HL-60 (cell line): ENCODE measurements around the gene RXFP4.

Experiments used
- DNase-seq, 2 experiments: peaks; one replicate each; pipeline ENCODE4 v3.0.0-alpha.2; 2010 to 2020; ENCODE audit warnings: low read depth in 1 of 2, low spot score in 1 of 2
- H3K27ac ChIP-seq: fragments of 250-450 bp; sonication (Bioruptor Pico); replicated peaks from 2 replicates; pipeline ENCODE4 v1.5.1; 2020; ENCODE audit warnings: mild to moderate bottlenecking, moderate library complexity
- H3K27me3 ChIP-seq: fragments of 250-450 bp; sonication (Bioruptor Pico); 2 replicates; pipeline ENCODE4 v1.5.1; 2021; ENCODE audit warnings: mild to moderate bottlenecking, moderate library complexity; ENCODE audit not compliant: insufficient read depth, poor library complexity, severe bottlenecking
- H3K4me3 ChIP-seq: replicated peaks from 2 replicates; pipeline ENCODE4 v1.5.1; 2011; ENCODE audit warnings: mild to moderate bottlenecking, control low read depth, low read length; ENCODE audit not compliant: insufficient read depth
- CTCF ChIP-seq: IDR thresholded peaks from one replicate; pipeline ENCODE4 v1.5.1; 2011; ENCODE audit warnings: low read length, control low read depth, inconsistent platforms; ENCODE audit not compliant: insufficient read depth
- GABPA ChIP-seq: IDR thresholded peaks from 2 replicates; pipeline ENCODE4 v1.6.1; 2012; ENCODE audit warnings: low read depth
- POLR2AphosphoS5 ChIP-seq: IDR thresholded peaks from 2 replicates; pipeline ENCODE4 v1.6.1; 2012; ENCODE audit warnings: low read depth
- REST ChIP-seq: IDR thresholded peaks from 2 replicates; pipeline ENCODE4 v1.6.1; 2012; ENCODE audit warnings: low read depth; ENCODE audit not compliant: insufficient replicate concordance
- SPI1 ChIP-seq: IDR thresholded peaks from 2 replicates; pipeline ENCODE4 v1.6.1; 2012; ENCODE audit warnings: low read depth, mild to moderate bottlenecking, borderline replicate concordance

The RXFP4 gene

GRCh38 chr1:155910621-155911121 is 30.8 kb upstream of the RXFP4 start:
- H3K27me3 ChIP-seq, result no peaks in the 10 kb centered on the region
- peak overlapping the region; percentile 65 for H3K27ac ChIP-seq
- peak overlapping the region; percentile 58 for H3K4me3 ChIP-seq
- TF ChIP-seq GABPA (no peak), REST (no peak), CTCF (no peak), POLR2AphosphoS5 (no peak), SPI1 (no peak)
- peak in 1 of 2 experiments; percentile 7 for DNase-seq

GRCh38 chr1:155911156-155912055 is 30.0 kb upstream of the RXFP4 start, which contains the start of gene RIT1:
Gene RIT1, minus strand, starts transcription at chr1:155911349. Its CDS starts 588 bp downstream, at chr1:155910761.
- no peak for TF ChIP-seq SPI1
- peak; percentile 90 for TF ChIP-seq POLR2AphosphoS5
- peak; percentile 82 to 84 for DNase-seq
- H3K27me3 ChIP-seq, result no peaks in the 10 kb centered on the region
- H3K27ac ChIP-seq, result peak within 1 kb of the TSS; percentile 65
- H3K4me3 ChIP-seq, result peak within 1 kb of the TSS; percentile 58

- H3K4me3 ChIP-seq, result no peak overlapping the region
- no peaks in the 10 kb centered on the region for H3K27me3 ChIP-seq
- peak; percentile 52 for TF ChIP-seq POLR2AphosphoS5
- TF ChIP-seq CTCF, result no peak
- no peak for DNase-seq
- no peak overlapping the region; the same call in 1 of the 2 replicates for H3K27ac ChIP-seq
Measured at GRCh38 chr1:155912056-155912536, 29.3 kb upstream of the RXFP4 start.

- Histone ChIP-seq H3K27me3 (no peaks in the 10 kb centered on the region), H3K27ac (no peak overlapping the region), H3K4me3 (no peak overlapping the region)
- TF ChIP-seq REST (no peak), GABPA (no peak), POLR2AphosphoS5 (no peak), CTCF (no peak), SPI1 (no peak)
- no peak for DNase-seq
Measured at GRCh38 chr1:155913969-155914757, 27.3 kb upstream of the RXFP4 start.
